Activated CD8-positive, alpha-beta T cell treated with anti-CD3 and anti-CD28 coated beads for 36 hours (primary cell): ENCODE measurements around the gene EPB41L4A. TPM values are rescaled to one million over a fixed set of nuclear protein-coding genes. Genes with fewer than 3 reads are reported as not detected.

Source experiments
- ATAC-seq: fragments of 200-7000 bp; cut with Tn5 transposase; one replicate; pipeline ENCODE4 v1.10.0; 2021; ENCODE audit warnings: mild to moderate bottlenecking, moderate library complexity
- CTCF ChIA-PET: fragments of 350-600 bp; sonication (Branson Sonifier 250); formaldehyde crosslinking; loops from one replicate; lab custom pipeline; 2021; ENCODE audit warnings: antibody characterized with exemption; lab: Charles Lee
- POLR2A ChIA-PET: fragments of 350-600 bp; sonication (Branson Sonifier 250); formaldehyde crosslinking; loops from one replicate; lab custom pipeline; 2021; ENCODE audit warnings: antibody characterized with exemption; lab: Charles Lee
- DNase-seq: peaks from one replicate; pipeline ENCODE4 v3.0.0-alpha.2; 2020
- H3K27ac Mint-ChIP-seq: one replicate; pipeline ENCODE4 v1.8.0; 2021; ENCODE audit warnings: mild to moderate bottlenecking, mixed read lengths
- H3K27me3 Mint-ChIP-seq: one replicate; pipeline ENCODE4 v1.8.0; 2021; ENCODE audit warnings: mixed read lengths
- H3K36me3 Mint-ChIP-seq: one replicate; pipeline ENCODE4 v1.8.0; 2021; ENCODE audit warnings: low read depth, mixed read lengths
- H3K4me1 Mint-ChIP-seq: one replicate; pipeline ENCODE4 v1.8.0; 2021; ENCODE audit warnings: low read depth, mixed read lengths
- H3K4me3 Mint-ChIP-seq: one replicate; pipeline ENCODE4 v1.8.0; 2021; ENCODE audit warnings: mild to moderate bottlenecking, moderate library complexity, mixed read lengths
- H3K9me3 Mint-ChIP-seq: one replicate; pipeline ENCODE4 v1.8.0; 2021; ENCODE audit warnings: mixed read lengths
- CTCF ChIP-seq: fragments of 200-600 bp; IDR thresholded peaks from one replicate; pipeline ENCODE4 v1.8.0; 2022; ENCODE audit warnings: antibody characterized with exemption, mild to moderate bottlenecking
- intact Hi-C: fragments of 100-400 bp; cut with micrococcal nuclease; formaldehyde crosslinking; loops from one replicate; pipeline ENCODE4 v1.10.0; 2022
- total RNA-seq, 2 experiments: library from RNA; stranded (reverse); gene quantifications; one replicate each; pipeline ENCODE4 v1.2.3, GENCODE V29; 2021

The EPB41L4A gene
- total RNA-seq, 2 experiments from 2014 or later: 0.25 TPM; not detected in 1

GRCh38 chr5:112113565-112113964 lies 305.5 kb downstream of the EPB41L4A start:
- ChIA-PET POLR2A (no interaction called here), CTCF (no interaction called here)
- Mint-ChIP-seq H3K36me3 (no peaks in the 10 kb centered on the region), H3K9me3 (no peaks in the 10 kb centered on the region), H3K4me1 (no peaks in the 10 kb centered on the region), H3K27me3 (peaks cover 4% of the 10 kb centered on the region), H3K4me3 (no peak overlapping the region), H3K27ac (no peak overlapping the region)
- intact Hi-C loops: no loop called here
- ATAC-seq (no peak), DNase-seq (no peak)
- TF ChIP-seq CTCF: no peak
